ENCODE measurements around the gene RNMT.

GRCh38 chr18:13710414-13710831, 16.1 kb upstream of the RNMT start:
- TF ChIP-seq CTCF (IDR thresholded peaks at IDR 0.05) = no peak
- TF ChIP-seq POLR2A (IDR thresholded peaks at IDR 0.05) = no peak
